CD14-positive monocyte (primary cell): ENCODE results near the gene RUVBL1. TPM values are rescaled to one million over a fixed set of nuclear protein-coding genes. Genes with fewer than 3 reads are reported as not detected.

Experiments used
- DNase-seq, 3 donors: peaks; one replicate each; pipeline ENCODE4 v3.0.0-alpha.2; 2011 to 2022
- H2AFZ ChIP-seq: 2 replicates; pipeline ENCODE4 v1.6.0; 2012; ENCODE audit warnings: mild to moderate bottlenecking, low read depth, low read length, inconsistent platforms; ENCODE audit not compliant: insufficient read depth, poor library complexity, severe bottlenecking
- H3K27ac ChIP-seq, 2 donors: 1 replicate in 1 of 2; 2 replicates in 1 of 2; pipeline ENCODE4 v1.5.1; 2012 to 2013; ENCODE audit warnings: low read length in 2 of 2, control low read depth in 1 of 2, inconsistent platforms in 1 of 2, low read depth in 1 of 2, mild to moderate bottlenecking in 1 of 2
- H3K27me3 ChIP-seq, 2 donors: one replicate each; pipeline versions ENCODE4 v1.6.0 to v1.6.1; 2011 to 2013; ENCODE audit warnings: low read length in 2 of 2; ENCODE audit not compliant: control insufficient read depth in 2 of 2, insufficient read depth in 2 of 2
- H3K36me3 ChIP-seq, 2 donors: replicated peaks in 1 of 2; 1 replicate in 1 of 2; 2 replicates in 1 of 2; pipeline versions ENCODE4 v1.5.1 to v1.6.1; 2012 to 2013; ENCODE audit warnings: low read length in 2 of 2, control low read depth in 1 of 2, inconsistent platforms in 1 of 2, mild to moderate bottlenecking in 1 of 2; ENCODE audit not compliant: insufficient read depth in 2 of 2, control insufficient read depth in 1 of 2
- H3K4me1 ChIP-seq, 2 donors: 1 replicate in 1 of 2; 2 replicates in 1 of 2; pipeline versions ENCODE4 v1.5.1 to v1.6.1; 2012 to 2013; ENCODE audit warnings: low read length in 2 of 2, control low read depth in 1 of 2, inconsistent platforms in 1 of 2, mild to moderate bottlenecking in 1 of 2, moderate library complexity in 1 of 2; ENCODE audit not compliant: insufficient read depth in 2 of 2, control insufficient read depth in 1 of 2
- H3K4me2 ChIP-seq: replicated peaks from 2 replicates; pipeline ENCODE3; 2012; ENCODE audit warnings: low read length, moderate library complexity, mild to moderate bottlenecking; ENCODE audit not compliant: poor library complexity, severe bottlenecking; ENCODE audit errors: extremely low read depth
- H3K4me3 ChIP-seq, 3 experiments: fragments of 200-600 bp in 1 of 3; sonication (generic) in 1 of 3; replicated peaks in 1 of 3; 1 replicate in 2 of 3; 2 replicates in 1 of 3; pipeline ENCODE4 v1.5.1; 2011 to 2013; ENCODE audit warnings: low read length in 3 of 3, mild to moderate bottlenecking in 3 of 3, control low read depth in 2 of 3, low read depth in 2 of 3, inconsistent platforms in 1 of 3, moderate library complexity in 1 of 3
- H3K79me2 ChIP-seq: 2 replicates; pipeline ENCODE4 v1.6.0; 2012; ENCODE audit warnings: mild to moderate bottlenecking, control low read depth, inconsistent platforms, low read length, moderate library complexity; ENCODE audit not compliant: insufficient read depth
- H3K9ac ChIP-seq: 2 replicates; pipeline ENCODE4 v1.6.0; 2017; ENCODE audit warnings: low read length, mild to moderate bottlenecking; ENCODE audit not compliant: insufficient read depth, poor library complexity, severe bottlenecking
- H3K9me3 ChIP-seq, 2 donors: replicated peaks in 1 of 2; 1 replicate in 1 of 2; 2 replicates in 1 of 2; pipeline versions ENCODE4 v1.5.1 to v1.6.1; 2012 to 2013; ENCODE audit warnings: low read length in 2 of 2, control low read depth in 1 of 2; ENCODE audit not compliant: control insufficient read depth in 1 of 2, insufficient read depth in 1 of 2
- H4K20me1 ChIP-seq: 2 replicates; pipeline ENCODE4 v1.6.0; 2012; ENCODE audit warnings: mild to moderate bottlenecking, low read length, control low read depth, moderate library complexity; ENCODE audit not compliant: insufficient read depth
- H3K27ac Mint-ChIP-seq, 7 donors: one replicate each; pipeline ENCODE4 v1.8.0; 2020; ENCODE audit warnings: mild to moderate bottlenecking in 7 of 7, mixed read lengths in 7 of 7, moderate library complexity in 6 of 7, inconsistent platforms in 2 of 7
- H3K27me3 Mint-ChIP-seq, 3 donors: one replicate each; pipeline ENCODE4 v1.8.0; 2021 to 2022; ENCODE audit warnings: low read depth in 3 of 3, mild to moderate bottlenecking in 3 of 3, mixed read lengths in 3 of 3, moderate library complexity in 3 of 3, inconsistent platforms in 1 of 3
- H3K36me3 Mint-ChIP-seq, 2 donors: one replicate each; pipeline ENCODE4 v1.8.0; 2020; ENCODE audit warnings: mixed read lengths in 2 of 2, inconsistent platforms in 1 of 2, mild to moderate bottlenecking in 1 of 2
- H3K4me1 Mint-ChIP-seq: one replicate; pipeline ENCODE4 v1.8.0; 2020; ENCODE audit warnings: mild to moderate bottlenecking, mixed read lengths
- H3K4me3 Mint-ChIP-seq, 2 donors: one replicate each; pipeline ENCODE4 v1.8.0; 2020; ENCODE audit warnings: mild to moderate bottlenecking in 2 of 2, mixed read lengths in 2 of 2, moderate library complexity in 1 of 2
- H3K9me3 Mint-ChIP-seq, 7 donors: one replicate each; pipeline ENCODE4 v1.8.0; 2020 to 2022; ENCODE audit warnings: mixed read lengths in 7 of 7, mild to moderate bottlenecking in 6 of 7, moderate library complexity in 6 of 7, inconsistent platforms in 2 of 7
- CTCF ChIP-seq: fragments of 200-600 bp; IDR thresholded peaks from one replicate; pipeline ENCODE4 v1.8.0; 2022; ENCODE audit warnings: antibody characterized with exemption, mild to moderate bottlenecking
- WGBS: methylation state at CpG from one replicate; pipeline ENCODE4 v1.1.5; 2013; ENCODE audit warnings: missing lambda C conversion rate; ENCODE audit not compliant: insufficient coverage; 5-methylcytosine and 5-hydroxymethylcytosine counted together
- intact Hi-C, 2 donors: fragments of 100-400 bp; cut with micrococcal nuclease; formaldehyde crosslinking; loops; one replicate each; pipeline versions ENCODE4 v1.15.0 to v1.15.1; 2023
- polyA plus RNA-seq, 3 donors: library from polyadenylated mRNA; depleted of rRNA in 1 of 3; unstranded in 2 of 3; stranded (reverse) in 1 of 3; fragments of 300-500 nt in 2 of 3; fragments of >200 nt in 1 of 3; fragmentation: Illumina TruSeq in 2 of 3; gene quantifications; 1 replicate in 2 of 3; 2 replicates in 1 of 3; pipeline ENCODE4 v1.2.3, GENCODE V29; 2012 to 2021

The RUVBL1 gene
- polyA plus RNA-seq, 3 donors: 11.0 to 16.2 (median 14.4) TPM

- H3K4me2 ChIP-seq: no peak overlapping the region
- H3K4me1 ChIP-seq: no peaks in the 10 kb centered on the region
- H3K9ac ChIP-seq: no peak overlapping the region
- no peaks in the 10 kb centered on the region for H3K4me1 Mint-ChIP-seq
- H3K4me3 Mint-ChIP-seq: no peak overlapping the region
- H3K27me3 Mint-ChIP-seq: no peaks in the 10 kb centered on the region
- intact Hi-C loops: no loop called here
- peaks cover 78 to 98% of the 10 kb centered on the region in 2 donors for H3K36me3 Mint-ChIP-seq
- H3K27ac Mint-ChIP-seq: peak overlapping the region in 1 of 7 donors; percentile 1
- H3K27ac ChIP-seq: no peak overlapping the region
- TF ChIP-seq CTCF: no peak
- H2AFZ ChIP-seq: no peak overlapping the region
- peaks cover 0 to 1% (median 0%) of the 10 kb centered on the region in 7 donors for H3K9me3 Mint-ChIP-seq
- no peaks in the 10 kb centered on the region for H3K27me3 ChIP-seq
- 100% methylated on average over 2 of the region's 3 CpGs for WGBS
- H3K4me3 ChIP-seq: no peak overlapping the region
- no peaks in the 10 kb centered on the region for H4K20me1 ChIP-seq
- no peaks in the 10 kb centered on the region for H3K9me3 ChIP-seq
- no peak for DNase-seq
- no peaks in the 10 kb centered on the region for H3K79me2 ChIP-seq
- peaks cover 60 to 96% of the 10 kb centered on the region in 2 donors for H3K36me3 ChIP-seq
Measured at GRCh38 chr3:128100161-128100560, 23.5 kb downstream of the RUVBL1 start.

- Histone ChIP-seq H3K27me3 (no peaks in the 10 kb centered on the region), H3K4me2 (no peak overlapping the region), H4K20me1 (no peaks in the 10 kb centered on the region), H3K27ac (peak overlapping the region in 1 of 2 donors; percentile 16), H3K4me3 (no peak overlapping the region), H3K36me3 (peaks cover 62 to 97% of the 10 kb centered on the region in 2 donors), H3K79me2 (no peaks in the 10 kb centered on the region), H3K9me3 (no peaks in the 10 kb centered on the region), H3K9ac (no peak overlapping the region), H3K4me1 (no peaks in the 10 kb centered on the region), H2AFZ (no peak overlapping the region)
- Mint-ChIP-seq H3K27ac (peak overlapping the region in 1 of 7 donors; percentile 38), H3K4me3 (no peak overlapping the region), H3K9me3 (peaks cover 0 to 1% (median 0%) of the 10 kb centered on the region in 7 donors), H3K36me3 (peaks cover 78 to 96% of the 10 kb centered on the region in 2 donors), H3K4me1 (no peaks in the 10 kb centered on the region), H3K27me3 (no peaks in the 10 kb centered on the region)
- TF ChIP-seq CTCF: no peak
- no peak for DNase-seq
- 97% methylated on average over 5 of the region's 6 CpGs for WGBS
- intact Hi-C loops: loop anchor here in 1 of 2 donors (10.0 kb wide), 3 partner anchors 227 to 507 kb away; partner anchors contain the start of gene GATA2
Measured at GRCh38 chr3:128098234-128098633, 25.4 kb downstream of the RUVBL1 start.
